Hematopoietic multipotent progenitor cell treated with erythropoietin and hydrocortisone succinate and interleukin-3 and kit ligand, for 8 days (in vitro differentiated cells): Measurements from ENCODE around the gene FAP.
A peak's percentile ranks its signal among the peaks of the same experiment; 100 is the strongest.

Experiments used
- DNase-seq: peaks from one replicate; pipeline ENCODE4 v3.0.0-alpha.2; 2015

Gene FAP

GRCh38 chr2:162241571-162241970 lies 1.7 kb downstream of the FAP start:
- DNase-seq = no peak

GRCh38 chr2:162234620-162235462 lies 8.4 kb downstream of the FAP start:
- no peak for DNase-seq

- DNase-seq = no peak
Observed at GRCh38 chr2:162233197-162233596, 10.0 kb downstream of the FAP start.

GRCh38 chr2:162232671-162233070 lies 10.6 kb downstream of the FAP start:
- no peak for DNase-seq

- no peak for DNase-seq
Observed at GRCh38 chr2:162232027-162232426, 11.2 kb downstream of the FAP start.

- DNase-seq = no peak
Observed at GRCh38 chr2:162230761-162231160, 12.5 kb downstream of the FAP start.

GRCh38 chr2:162226836-162227235 lies 16.4 kb downstream of the FAP start:
- no peak for DNase-seq

- DNase-seq = peak; percentile 49
Observed at GRCh38 chr2:162221064-162221463, 22.2 kb downstream of the FAP start.

GRCh38 chr2:162220368-162220767 lies 22.9 kb downstream of the FAP start:
- DNase-seq = no peak

- DNase-seq = no peak
Observed at GRCh38 chr2:162219426-162219825, 23.8 kb downstream of the FAP start.

GRCh38 chr2:162217598-162217997 lies 25.6 kb downstream of the FAP start:
- DNase-seq = no peak

- DNase-seq = no peak
Observed at GRCh38 chr2:162215162-162215561, 28.1 kb downstream of the FAP start.

- DNase-seq = no peak
Observed at GRCh38 chr2:162212366-162212765, 30.9 kb downstream of the FAP start.

- DNase-seq = no peak
Observed at GRCh38 chr2:162211732-162212131, 31.5 kb downstream of the FAP start.

GRCh38 chr2:162210385-162210784 lies 32.9 kb downstream of the FAP start:
- no peak for DNase-seq

GRCh38 chr2:162202203-162202602 lies 41.0 kb downstream of the FAP start:
- DNase-seq = no peak

GRCh38 chr2:162200636-162201035 lies 42.6 kb downstream of the FAP start:
- DNase-seq = no peak

GRCh38 chr2:162199913-162200312 lies 43.3 kb downstream of the FAP start:
- no peak for DNase-seq

GRCh38 chr2:162198239-162198638 lies 45.0 kb downstream of the FAP start:
- no peak for DNase-seq

- no peak for DNase-seq
Observed at GRCh38 chr2:162197069-162197825, 46.0 kb downstream of the FAP start.

GRCh38 chr2:162196638-162197037 lies 46.6 kb downstream of the FAP start:
- DNase-seq = no peak

- DNase-seq = no peak
Observed at GRCh38 chr2:162188451-162188850, 54.8 kb downstream of the FAP start.

GRCh38 chr2:162185541-162186232 lies 57.6 kb downstream of the FAP start:
- DNase-seq = no peak
